Mesothelial cell of epicardium (in vitro differentiated cells): ENCODE data around the gene CORIN. TPM values are rescaled to one million over a fixed set of nuclear protein-coding genes. Genes with fewer than 3 reads are reported as not detected.

Experiments used
- DNase-seq, 2 experiments: peaks; one replicate each; pipeline ENCODE4 v3.0.0; 2021; ENCODE audit warnings: low spot score in 2 of 2; ENCODE audit not compliant: unreplicated experiment in 2 of 2
- H3K27ac Mint-ChIP-seq: 2 replicates; pipeline ENCODE4 v1.8.0; 2021; ENCODE audit warnings: mixed read lengths
- H3K27me3 Mint-ChIP-seq: 2 replicates; pipeline ENCODE4 v1.8.0; 2021; ENCODE audit warnings: low read depth, mixed read lengths
- H3K36me3 Mint-ChIP-seq: 2 replicates; pipeline ENCODE4 v1.8.0; 2021; ENCODE audit warnings: mixed read lengths
- H3K4me1 Mint-ChIP-seq: 2 replicates; pipeline ENCODE4 v1.8.0; 2021; ENCODE audit warnings: mixed read lengths
- H3K4me3 Mint-ChIP-seq: 2 replicates; pipeline ENCODE4 v1.8.0; 2021; ENCODE audit warnings: mild to moderate bottlenecking, moderate library complexity, mixed read lengths
- H3K9me3 Mint-ChIP-seq: 2 replicates; pipeline ENCODE4 v1.8.0; 2021; ENCODE audit warnings: mixed read lengths
- CTCF ChIP-seq: fragments of 200-600 bp; sonication (generic); IDR thresholded peaks from one replicate; pipeline ENCODE4 v1.5.0; 2021; ENCODE audit warnings: antibody characterized with exemption; ENCODE audit not compliant: unreplicated experiment
- total RNA-seq: library from RNA; stranded (reverse); gene quantifications from 3 replicates; pipeline ENCODE4 v1.2.1, GENCODE V29; 2021

CORIN gene
- total RNA-seq, 1 donor from 2014 or later, result 1.5 TPM

DNA sequence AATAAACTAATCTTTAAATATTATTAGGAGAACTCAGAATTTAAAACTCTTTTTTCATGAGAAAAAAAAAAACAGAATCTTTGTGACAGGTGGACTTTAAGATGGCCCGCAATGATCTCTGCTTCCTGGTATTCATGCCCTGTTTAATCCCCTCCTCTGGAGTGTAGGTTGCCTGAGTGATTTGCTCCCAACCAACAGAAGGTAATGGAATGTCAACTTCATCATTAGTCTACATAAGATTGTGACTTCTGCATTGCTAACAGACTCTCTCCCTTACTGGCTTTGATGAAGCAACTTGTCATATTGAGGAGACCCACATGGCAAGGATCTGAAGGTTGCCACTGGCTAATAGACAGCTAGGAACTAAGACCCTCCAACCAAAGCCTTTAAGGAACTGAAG lies 88.8 kb downstream of the CORIN start:
- Mint-ChIP-seq H3K9me3 (peaks cover 15% of the 10 kb centered on the region), H3K27me3 (no peaks in the 10 kb centered on the region), H3K27ac (no peak overlapping the region), H3K4me3 (no peak overlapping the region), H3K4me1 (no peaks in the 10 kb centered on the region), H3K36me3 (no peaks in the 10 kb centered on the region)
- DNase-seq, result no peak
- TF ChIP-seq CTCF, result no peak

DNA sequence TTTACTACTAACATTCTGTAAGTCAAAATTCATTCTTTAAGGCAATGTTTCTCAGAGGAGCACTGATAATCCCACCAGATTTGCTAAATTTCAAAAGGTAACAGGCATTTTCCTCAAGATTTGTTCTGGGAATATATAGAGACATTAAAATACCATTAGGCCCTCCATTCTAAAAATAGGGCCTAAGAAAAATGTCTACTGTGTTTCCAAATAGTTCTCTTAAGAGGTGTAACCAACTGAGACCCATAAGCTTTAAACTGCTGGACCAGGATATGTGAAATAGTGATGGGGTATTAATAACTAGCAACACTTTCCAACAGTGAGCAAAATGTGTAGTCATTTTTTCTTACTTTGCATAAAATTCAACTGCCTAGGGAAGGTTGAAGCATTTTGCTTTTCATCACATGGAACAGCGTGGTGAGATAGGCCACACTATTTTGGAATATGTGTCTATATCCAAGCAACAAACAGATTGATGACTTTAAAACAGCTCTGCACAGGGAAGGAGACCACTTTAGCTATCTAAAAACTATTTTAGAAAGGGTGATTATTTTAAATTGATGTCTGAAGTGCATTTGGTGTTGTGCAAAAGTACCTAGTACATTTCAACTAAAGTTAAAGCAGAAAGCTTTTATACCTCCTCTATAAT lies 89.9 kb downstream of the CORIN start:
- Mint-ChIP-seq H3K36me3 (no peaks in the 10 kb centered on the region), H3K27me3 (no peaks in the 10 kb centered on the region), H3K4me3 (no peak overlapping the region), H3K4me1 (no peaks in the 10 kb centered on the region), H3K9me3 (peaks cover 10% of the 10 kb centered on the region), H3K27ac (no peak overlapping the region)
- no peak for TF ChIP-seq CTCF
- DNase-seq, result no peak

DNA sequence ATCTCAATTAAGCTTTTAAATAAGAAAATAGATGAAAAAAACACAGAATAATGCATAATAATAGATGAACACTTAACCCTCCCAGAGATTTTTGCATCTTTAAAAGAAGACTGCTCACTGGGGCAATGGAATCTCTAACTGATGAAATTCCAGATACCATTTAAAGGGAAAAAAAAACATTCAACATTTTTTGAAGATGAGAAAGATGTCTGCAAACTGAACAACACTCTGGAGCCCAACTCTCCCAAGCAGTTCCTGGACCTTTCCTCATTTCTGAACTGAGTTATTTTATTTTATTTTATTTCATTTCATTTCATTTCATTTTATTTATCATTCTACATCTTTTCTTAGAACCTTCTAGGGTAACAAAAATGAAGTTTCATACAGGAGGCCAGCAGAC lies 90.7 kb downstream of the CORIN start:
- Mint-ChIP-seq H3K9me3 (peaks cover 5% of the 10 kb centered on the region), H3K27ac (no peak overlapping the region), H3K4me1 (no peaks in the 10 kb centered on the region), H3K27me3 (no peaks in the 10 kb centered on the region), H3K4me3 (no peak overlapping the region), H3K36me3 (no peaks in the 10 kb centered on the region)
- TF ChIP-seq CTCF, result no peak
- DNase-seq, result no peak

DNA sequence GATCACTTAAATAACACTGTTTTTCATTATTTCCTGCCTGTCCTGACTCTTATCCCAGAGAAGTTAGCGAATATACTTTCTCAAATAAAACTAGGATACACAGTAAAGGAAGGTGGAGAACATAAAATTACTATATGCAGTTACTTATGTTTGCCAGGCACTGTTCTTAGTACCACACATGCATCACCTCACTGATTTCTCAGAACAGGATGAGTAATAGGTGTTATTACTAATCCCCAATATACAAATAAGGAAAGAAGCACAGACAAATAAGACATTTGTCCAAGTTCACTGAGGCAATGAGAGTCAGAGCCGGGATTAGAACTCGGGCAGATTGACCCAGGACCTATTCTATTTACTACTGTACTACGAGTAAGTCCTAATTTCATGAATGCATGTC lies 91.7 kb downstream of the CORIN start:
- TF ChIP-seq CTCF, result no peak
- Mint-ChIP-seq H3K27me3 (no peaks in the 10 kb centered on the region), H3K9me3 (peaks cover 5% of the 10 kb centered on the region), H3K27ac (no peak overlapping the region), H3K4me1 (no peaks in the 10 kb centered on the region), H3K4me3 (no peak overlapping the region), H3K36me3 (no peaks in the 10 kb centered on the region)
- DNase-seq, result no peak

- H3K4me1 Mint-ChIP-seq, result no peaks in the 10 kb centered on the region
- no peak for TF ChIP-seq CTCF
- H3K9me3 Mint-ChIP-seq, result peaks cover 12% of the 10 kb centered on the region
- H3K4me3 Mint-ChIP-seq, result no peak overlapping the region
- no peak overlapping the region for H3K27ac Mint-ChIP-seq
- DNase-seq, result no peak
- no peaks in the 10 kb centered on the region for H3K36me3 Mint-ChIP-seq
- no peaks in the 10 kb centered on the region for H3K27me3 Mint-ChIP-seq
Observed at GRCh38 chr4:47744843-47745382, 93.0 kb downstream of the CORIN start.
